Type B pancreatic cell (in vitro differentiated cells): ENCODE data around the gene TMEM271. TPM values are rescaled to one million over a fixed set of nuclear protein-coding genes. Genes with fewer than 3 reads are reported as not detected.

Source experiments
- DNase-seq: peaks from one replicate; pipeline ENCODE4 v3.0.0; 2021; ENCODE audit warnings: mixed read lengths; ENCODE audit not compliant: unreplicated experiment; ENCODE audit errors: extremely low spot score
- H3K27ac Mint-ChIP-seq: 2 replicates; pipeline ENCODE4 v1.8.0; 2021; ENCODE audit warnings: mild to moderate bottlenecking, mixed read lengths
- H3K27me3 Mint-ChIP-seq: 2 replicates; pipeline ENCODE4 v1.8.0; 2021; ENCODE audit warnings: mixed read lengths
- H3K36me3 Mint-ChIP-seq: 2 replicates; pipeline ENCODE4 v1.8.0; 2021; ENCODE audit warnings: mixed read lengths
- H3K4me1 Mint-ChIP-seq: one replicate; pipeline ENCODE4 v1.8.0; 2021; ENCODE audit warnings: mixed read lengths; ENCODE audit not compliant: unreplicated experiment
- H3K4me3 Mint-ChIP-seq: 2 replicates; pipeline ENCODE4 v1.8.0; 2021; ENCODE audit warnings: mild to moderate bottlenecking, mixed read lengths
- H3K9me3 Mint-ChIP-seq: 2 replicates; pipeline ENCODE4 v1.8.0; 2021; ENCODE audit warnings: mixed read lengths
- total RNA-seq: library from RNA; stranded (reverse); gene quantifications from 2 replicates; pipeline ENCODE4 v1.2.1, GENCODE V29; 2021; ENCODE audit warnings: low replicate concordance
- TF ChIP-seq, protein P1 (sequence below): fragments of 200-600 bp; sonication (generic); conservative IDR thresholded peaks from 2 replicates; pipeline ENCODE4 v1.5.0; 2021; ENCODE audit warnings: antibody characterized with exemption, mild to moderate bottlenecking

The TMEM271 gene
- total RNA-seq, 1 donor from 2014 or later, result 0.36 TPM

DNA sequence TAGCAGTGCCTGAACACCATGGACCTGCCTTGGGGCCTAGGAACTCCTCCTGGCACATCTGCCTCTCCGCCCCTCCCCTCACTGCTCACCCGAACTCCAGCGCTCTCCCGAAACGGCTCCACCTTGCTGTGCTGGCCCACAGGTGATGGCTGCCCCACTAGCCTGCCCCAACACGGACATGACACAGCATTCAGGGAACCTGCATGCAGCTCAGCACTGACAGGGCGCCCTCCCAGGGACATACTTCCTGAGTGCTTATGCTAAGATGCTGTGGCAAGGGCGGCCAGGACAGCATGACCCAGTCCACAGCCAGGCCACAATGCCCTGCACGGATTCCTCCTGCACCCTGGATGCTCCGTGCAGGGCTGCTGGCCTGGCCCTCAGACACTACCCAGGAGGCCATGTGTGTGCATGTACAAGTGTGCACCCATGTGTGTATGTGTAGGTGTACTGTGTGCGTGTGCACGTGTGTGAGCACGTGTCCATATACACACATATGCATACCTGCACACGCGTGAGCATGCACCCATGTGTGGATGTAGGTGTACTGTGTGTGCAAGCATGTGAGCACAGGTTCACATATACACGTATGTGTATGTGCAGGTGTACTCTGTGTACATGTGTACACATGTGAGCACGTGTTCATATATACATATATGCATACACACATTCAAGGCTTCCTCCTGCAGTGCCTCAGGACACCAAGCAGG, 6.0 kb downstream of the TMEM271 start:
- H3K27ac Mint-ChIP-seq, result no peak overlapping the region
- H3K36me3 Mint-ChIP-seq, result no peaks in the 10 kb centered on the region
- no peaks in the 10 kb centered on the region for H3K9me3 Mint-ChIP-seq
- DNase-seq, result no peak
- TF ChIP-seq, protein P1, sequence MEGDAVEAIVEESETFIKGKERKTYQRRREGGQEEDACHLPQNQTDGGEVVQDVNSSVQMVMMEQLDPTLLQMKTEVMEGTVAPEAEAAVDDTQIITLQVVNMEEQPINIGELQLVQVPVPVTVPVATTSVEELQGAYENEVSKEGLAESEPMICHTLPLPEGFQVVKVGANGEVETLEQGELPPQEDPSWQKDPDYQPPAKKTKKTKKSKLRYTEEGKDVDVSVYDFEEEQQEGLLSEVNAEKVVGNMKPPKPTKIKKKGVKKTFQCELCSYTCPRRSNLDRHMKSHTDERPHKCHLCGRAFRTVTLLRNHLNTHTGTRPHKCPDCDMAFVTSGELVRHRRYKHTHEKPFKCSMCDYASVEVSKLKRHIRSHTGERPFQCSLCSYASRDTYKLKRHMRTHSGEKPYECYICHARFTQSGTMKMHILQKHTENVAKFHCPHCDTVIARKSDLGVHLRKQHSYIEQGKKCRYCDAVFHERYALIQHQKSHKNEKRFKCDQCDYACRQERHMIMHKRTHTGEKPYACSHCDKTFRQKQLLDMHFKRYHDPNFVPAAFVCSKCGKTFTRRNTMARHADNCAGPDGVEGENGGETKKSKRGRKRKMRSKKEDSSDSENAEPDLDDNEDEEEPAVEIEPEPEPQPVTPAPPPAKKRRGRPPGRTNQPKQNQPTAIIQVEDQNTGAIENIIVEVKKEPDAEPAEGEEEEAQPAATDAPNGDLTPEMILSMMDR, result no peak
- peaks cover 65% of the 10 kb centered on the region for H3K27me3 Mint-ChIP-seq
- H3K4me1 Mint-ChIP-seq, result no peaks in the 10 kb centered on the region
- no peak overlapping the region for H3K4me3 Mint-ChIP-seq

DNA sequence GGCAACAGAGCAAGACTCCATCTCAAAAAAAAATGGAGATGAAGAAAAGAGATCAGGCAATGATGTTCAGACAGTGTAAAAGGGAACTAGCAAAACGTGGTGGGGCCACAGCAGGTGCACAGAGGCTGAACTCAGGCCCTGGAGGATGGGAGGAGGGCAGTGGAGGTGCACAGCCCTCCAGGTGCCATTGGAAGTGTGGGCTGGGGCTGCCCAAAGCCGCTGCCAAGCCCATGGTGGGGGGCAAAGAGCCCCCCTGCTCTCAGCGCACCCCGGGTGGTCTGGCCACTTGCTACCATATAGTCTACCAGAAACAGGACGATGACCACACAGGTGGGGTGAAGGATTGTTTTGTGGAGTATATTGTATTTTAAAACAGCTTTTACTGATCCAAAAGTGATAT, 7.1 kb downstream of the TMEM271 start:
- TF ChIP-seq, protein P1, result no peak
- no peak for DNase-seq
- Mint-ChIP-seq H3K27ac (no peak overlapping the region), H3K9me3 (no peaks in the 10 kb centered on the region), H3K36me3 (no peaks in the 10 kb centered on the region), H3K4me1 (no peaks in the 10 kb centered on the region), H3K27me3 (peaks cover 58% of the 10 kb centered on the region), H3K4me3 (no peak overlapping the region)

DNA sequence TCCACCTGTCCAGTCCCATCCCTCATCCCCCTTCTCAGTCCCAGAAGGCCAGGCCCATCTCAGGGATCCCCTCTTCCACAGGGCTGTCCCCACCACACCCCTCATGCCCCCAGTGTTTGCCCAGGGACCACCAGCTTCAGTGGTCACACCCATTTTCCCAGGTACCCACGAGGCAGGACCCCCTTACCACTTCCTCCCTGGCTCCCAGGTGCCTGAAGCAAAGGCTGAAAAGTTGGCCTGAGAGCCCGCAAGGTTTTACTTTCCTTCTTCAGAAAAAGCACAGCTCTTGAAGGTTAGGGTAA, 7.8 kb downstream of the TMEM271 start:
- Mint-ChIP-seq H3K4me3 (no peak overlapping the region), H3K9me3 (no peaks in the 10 kb centered on the region), H3K27ac (no peak overlapping the region), H3K4me1 (no peaks in the 10 kb centered on the region), H3K27me3 (peaks cover 52% of the 10 kb centered on the region), H3K36me3 (no peaks in the 10 kb centered on the region)
- DNase-seq, result no peak
- TF ChIP-seq, protein P1, result no peak

DNA sequence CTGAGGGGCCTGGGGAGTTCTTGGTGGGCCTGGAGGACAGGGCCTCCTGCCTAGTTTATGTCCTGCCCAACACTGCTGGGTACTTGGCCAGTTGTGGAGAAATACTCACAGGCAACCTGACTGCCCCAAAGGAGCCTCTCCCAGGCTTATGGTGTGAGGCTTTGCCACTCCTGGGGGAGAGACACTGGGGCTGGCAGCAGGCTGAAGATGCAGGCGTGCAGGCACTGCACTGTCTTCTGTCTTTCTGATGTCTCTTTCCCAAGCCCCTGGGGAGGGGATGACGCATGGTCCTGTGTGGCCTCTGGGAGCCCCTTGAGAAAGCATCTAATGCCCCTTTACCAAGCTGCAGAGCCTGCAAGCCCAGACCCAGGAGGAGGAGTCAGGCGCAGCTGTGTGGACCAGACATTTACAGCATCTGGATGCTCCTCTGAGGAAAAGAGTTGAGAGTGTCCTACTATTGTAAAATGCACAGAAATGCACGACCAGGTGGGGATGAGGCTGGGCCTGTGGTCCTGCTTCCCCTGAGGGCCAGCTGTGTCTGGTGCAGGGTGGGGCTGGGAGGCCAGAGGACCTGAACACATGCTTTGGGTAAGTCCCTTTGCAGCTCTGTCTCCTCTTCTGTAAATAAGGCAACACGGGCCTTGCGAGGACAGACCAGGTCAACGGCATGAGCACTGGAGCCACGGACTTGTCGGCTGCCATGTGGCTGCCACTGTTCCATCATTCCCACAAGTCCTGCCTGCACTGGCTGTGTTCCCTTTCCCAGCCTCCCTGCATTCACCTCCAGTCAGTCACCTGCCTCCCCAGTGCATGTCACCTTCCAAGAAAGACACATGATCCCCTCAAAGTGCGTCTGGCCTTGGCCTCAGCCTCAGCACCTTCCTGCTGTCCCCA, 8.4 kb downstream of the TMEM271 start:
- Mint-ChIP-seq H3K36me3 (no peaks in the 10 kb centered on the region), H3K27ac (no peak overlapping the region), H3K9me3 (no peaks in the 10 kb centered on the region), H3K4me3 (no peak overlapping the region), H3K27me3 (peaks cover 46% of the 10 kb centered on the region), H3K4me1 (no peaks in the 10 kb centered on the region)
- no peak for DNase-seq
- TF ChIP-seq, protein P1, result no peak

DNA sequence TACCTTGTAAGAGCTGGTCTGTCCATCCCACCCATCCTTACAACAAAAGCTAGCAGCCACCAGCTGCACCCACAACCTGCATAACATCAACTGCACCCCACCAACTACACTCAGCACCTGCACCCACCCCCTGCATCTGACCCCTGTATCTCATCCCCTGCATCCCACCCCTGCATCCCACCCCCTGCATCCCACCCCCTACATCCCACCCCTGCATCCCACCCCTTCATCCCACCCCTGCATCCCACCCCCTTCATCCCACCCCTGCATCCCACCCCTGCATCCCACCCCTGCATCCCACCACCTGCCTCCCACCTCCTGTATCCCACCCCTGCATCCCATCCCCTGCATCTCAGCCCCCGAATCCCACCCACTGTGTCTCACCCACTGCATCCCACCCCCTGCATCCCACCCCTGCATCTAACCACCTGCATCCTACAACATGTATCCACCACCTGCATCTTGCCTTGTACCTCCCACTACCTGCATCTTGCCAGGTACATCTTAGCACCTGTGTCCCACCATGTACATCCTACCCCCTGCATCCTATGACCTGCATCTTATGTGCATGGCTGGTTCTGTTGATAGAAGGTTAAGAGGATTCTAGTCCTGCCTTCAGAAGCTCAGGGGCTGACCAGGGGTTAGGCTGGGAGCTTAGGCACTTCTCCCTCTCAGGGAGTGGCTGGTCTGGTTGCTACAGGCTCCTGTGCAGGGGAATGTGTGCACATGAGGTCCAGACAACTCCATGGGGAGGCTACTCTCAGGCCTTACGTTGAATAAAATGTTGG, 9.4 kb downstream of the TMEM271 start:
- DNase-seq, result no peak
- H3K4me3 Mint-ChIP-seq, result no peak overlapping the region
- H3K27ac Mint-ChIP-seq, result no peak overlapping the region
- H3K9me3 Mint-ChIP-seq, result no peaks in the 10 kb centered on the region
- no peaks in the 10 kb centered on the region for H3K4me1 Mint-ChIP-seq
- TF ChIP-seq, protein P1, result no peak
- peaks cover 36% of the 10 kb centered on the region for H3K27me3 Mint-ChIP-seq
- no peaks in the 10 kb centered on the region for H3K36me3 Mint-ChIP-seq
